PC-9 (cell line): ENCODE results near the gene PCDH9. TPM values are rescaled to one million over a fixed set of nuclear protein-coding genes. Genes with fewer than 3 reads are reported as not detected.
A peak's percentile ranks its signal among the peaks of the same experiment; 100 is the strongest.

Experiments used
- BruUV-seq: library from RNA; stranded (reverse); fragments of 400-500 nt; replicated peaks from 2 replicates; lab custom pipeline; 2021; lab: Mats Ljungman, UMichigan
- CTCF ChIA-PET: fragments of 300-600 bp; sonication (Branson Sonifier 250); formaldehyde crosslinking; loops from one replicate; lab custom pipeline; 2022; ENCODE audit warnings: antibody characterized with exemption; lab: Charles Lee
- POLR2A ChIA-PET: fragments of 300-600 bp; sonication (Branson Sonifier 250); formaldehyde crosslinking; loops from one replicate; lab custom pipeline; 2022; ENCODE audit warnings: antibody characterized with exemption; ENCODE audit not compliant: unreplicated experiment; lab: Charles Lee
- DNase-seq, 2 experiments: peaks; one replicate each; pipeline versions ENCODE4 v3.0.0 to v3.0.0-alpha.2; 2015 to 2022; ENCODE audit warnings: mixed read lengths in 1 of 2
- H2AFZ ChIP-seq: fragments of 200-600 bp; sonication (generic); 2 replicates; pipeline ENCODE4 v1.8.1; 2017; ENCODE audit warnings: antibody characterized with exemption
- H3F3A ChIP-seq: fragments of 200-600 bp; sonication (generic); 2 replicates; pipeline ENCODE4 v1.8.1; 2017; ENCODE audit warnings: antibody characterized with exemption, mild to moderate bottlenecking, low read depth; ENCODE audit not compliant: insufficient read depth
- H3K27ac ChIP-seq: fragments of 200-600 bp; sonication (generic); 2 replicates; pipeline ENCODE4 v1.6.1; 2016; ENCODE audit warnings: mixed run types
- H3K27me3 ChIP-seq: fragments of 200-600 bp; sonication (generic); 2 replicates; pipeline ENCODE4 v1.6.1; 2016; ENCODE audit warnings: low read depth, mixed run types; ENCODE audit not compliant: insufficient read depth
- H3K36me3 ChIP-seq: fragments of 200-600 bp; sonication (generic); 2 replicates; pipeline ENCODE4 v1.6.1; 2016; ENCODE audit warnings: low read depth, mixed run types
- H3K4me1 ChIP-seq: fragments of 200-600 bp; sonication (generic); replicated peaks from 2 replicates; pipeline ENCODE4 v1.6.1; 2016; ENCODE audit warnings: mixed run types; ENCODE audit not compliant: insufficient read depth
- H3K4me2 ChIP-seq: fragments of 200-600 bp; sonication (generic); 2 replicates; pipeline ENCODE4 v1.6.1; 2017; ENCODE audit warnings: mixed run types
- H3K4me3 ChIP-seq: fragments of 200-600 bp; sonication (generic); 2 replicates; pipeline ENCODE4 v1.6.1; 2016; ENCODE audit warnings: mixed run types
- H3K79me2 ChIP-seq: fragments of 200-600 bp; sonication (generic); 2 replicates; pipeline ENCODE4 v1.6.1; 2017; ENCODE audit warnings: low read depth, mixed run types
- H3K9me2 ChIP-seq: fragments of 200-600 bp; sonication (generic); 2 replicates; pipeline ENCODE4 v1.8.1; 2017; ENCODE audit warnings: mild to moderate bottlenecking; ENCODE audit not compliant: insufficient read depth
- H3K9me3 ChIP-seq: fragments of 200-600 bp; sonication (generic); 2 replicates; pipeline ENCODE4 v1.8.1; 2016; ENCODE audit warnings: low read depth; ENCODE audit not compliant: insufficient read depth
- H4K20me1 ChIP-seq: fragments of 200-600 bp; sonication (generic); 2 replicates; pipeline ENCODE4 v1.8.1; 2017; ENCODE audit not compliant: insufficient read depth
- CTCF ChIP-seq: fragments of 200-600 bp; sonication (generic); conservative IDR thresholded peaks from 2 replicates; pipeline ENCODE4 v1.6.1; 2017; ENCODE audit warnings: mixed run types, antibody characterized with exemption, mild to moderate bottlenecking, moderate library complexity
- EZH2 ChIP-seq: fragments of 200-600 bp; sonication (generic); IDR thresholded peaks from 2 replicates; pipeline ENCODE4 v1.8.0; 2017; ENCODE audit warnings: antibody characterized with exemption, low read depth
- intact Hi-C: fragments of 100-400 bp; cut with micrococcal nuclease; formaldehyde crosslinking; loops from one replicate; pipeline ENCODE4 v1.10.0; 2022; ENCODE audit not compliant: unreplicated experiment
- total RNA-seq: library from RNA; stranded (reverse); gene quantifications from 2 replicates; pipeline ENCODE4 v1.2.3, GENCODE V29; 2021

Gene PCDH9
- total RNA-seq, 1 experiment from 2014 or later, result 0.37 TPM

- POLR2A ChIA-PET, result interaction anchor here (0.7 kb wide), 1 partner anchor 318 kb away, joined by 4 read pairs; no protein-coding TSS in a partner anchor
- H2AFZ ChIP-seq, result no peak overlapping the region
Observed at GRCh38 chr13:66657165-66657881, 572.8 kb downstream of the PCDH9 start.

GRCh38 chr13:66655847-66656454 lies 574.2 kb downstream of the PCDH9 start:
- ChIA-PET CTCF (no interaction called here), POLR2A (no interaction called here)
- intact Hi-C loops, result no loop called here
- no TSS peak for BruUV-seq
- Histone ChIP-seq H3K9me3 (no peaks in the 10 kb centered on the region), H3K27me3 (no peaks in the 10 kb centered on the region), H3K79me2 (no peaks in the 10 kb centered on the region), H3K27ac (no peak overlapping the region), H4K20me1 (no peaks in the 10 kb centered on the region), H2AFZ (no peak overlapping the region), H3K4me3 (no peak overlapping the region), H3F3A (no peaks in the 10 kb centered on the region; the same call in 1 of the 2 replicates), H3K36me3 (no peaks in the 10 kb centered on the region), H3K4me2 (no peak overlapping the region), H3K4me1 (peaks cover 6% of the 10 kb centered on the region; the same call in 1 of the 2 replicates), H3K9me2 (no peaks in the 10 kb centered on the region)
- DNase-seq, result no peak
- TF ChIP-seq CTCF (no peak), EZH2 (no peak)

More at GRCh38 chr13:66657165-66657881, 572.8 kb downstream of the PCDH9 start:
- Histone ChIP-seq H3K4me3 (no peak overlapping the region), H3K79me2 (no peaks in the 10 kb centered on the region), H3K9me3 (no peaks in the 10 kb centered on the region), H4K20me1 (no peaks in the 10 kb centered on the region), H3K27me3 (no peaks in the 10 kb centered on the region), H3K4me1 (peaks cover 6% of the 10 kb centered on the region; the same call in 1 of the 2 replicates), H3F3A (no peaks in the 10 kb centered on the region), H3K27ac (peak overlapping the region; percentile 42; the same call in 1 of the 2 replicates), H3K9me2 (no peaks in the 10 kb centered on the region), H3K36me3 (no peaks in the 10 kb centered on the region), H3K4me2 (no peak overlapping the region)
- TF ChIP-seq EZH2 (no peak), CTCF (no peak)
- CTCF ChIA-PET, result interaction anchor here (0.6 kb wide), 1 partner anchor 1003 kb away, joined by 4 read pairs; no protein-coding TSS in a partner anchor
- peak; percentile 89 to 91 for DNase-seq
- no TSS peak for BruUV-seq
- intact Hi-C loops, result no loop called here

- H3K9me3 ChIP-seq, result no peaks in the 10 kb centered on the region
- H3K4me1 ChIP-seq, result no peaks in the 10 kb centered on the region
- H3K36me3 ChIP-seq, result no peaks in the 10 kb centered on the region
- no peaks in the 10 kb centered on the region for H4K20me1 ChIP-seq
- H3K4me3 ChIP-seq, result no peak overlapping the region
- H3K9me2 ChIP-seq, result no peaks in the 10 kb centered on the region
- intact Hi-C loops, result no loop called here
- H3K79me2 ChIP-seq, result no peaks in the 10 kb centered on the region
- no peaks in the 10 kb centered on the region for H3F3A ChIP-seq
- H3K4me2 ChIP-seq, result no peak overlapping the region
- BruUV-seq, result no TSS peak
- TF ChIP-seq CTCF, result no peak
- no peak for TF ChIP-seq EZH2
- no peak overlapping the region for H3K27ac ChIP-seq
- ChIA-PET CTCF (no interaction called here), POLR2A (no interaction called here)
- DNase-seq, result no peak
- H3K27me3 ChIP-seq, result no peaks in the 10 kb centered on the region
- H2AFZ ChIP-seq, result no peak overlapping the region
Observed at GRCh38 chr13:66644855-66645460, 585.2 kb downstream of the PCDH9 start.
